ENCODE data around the gene ZCCHC24.

The ZCCHC24 gene

DNA sequence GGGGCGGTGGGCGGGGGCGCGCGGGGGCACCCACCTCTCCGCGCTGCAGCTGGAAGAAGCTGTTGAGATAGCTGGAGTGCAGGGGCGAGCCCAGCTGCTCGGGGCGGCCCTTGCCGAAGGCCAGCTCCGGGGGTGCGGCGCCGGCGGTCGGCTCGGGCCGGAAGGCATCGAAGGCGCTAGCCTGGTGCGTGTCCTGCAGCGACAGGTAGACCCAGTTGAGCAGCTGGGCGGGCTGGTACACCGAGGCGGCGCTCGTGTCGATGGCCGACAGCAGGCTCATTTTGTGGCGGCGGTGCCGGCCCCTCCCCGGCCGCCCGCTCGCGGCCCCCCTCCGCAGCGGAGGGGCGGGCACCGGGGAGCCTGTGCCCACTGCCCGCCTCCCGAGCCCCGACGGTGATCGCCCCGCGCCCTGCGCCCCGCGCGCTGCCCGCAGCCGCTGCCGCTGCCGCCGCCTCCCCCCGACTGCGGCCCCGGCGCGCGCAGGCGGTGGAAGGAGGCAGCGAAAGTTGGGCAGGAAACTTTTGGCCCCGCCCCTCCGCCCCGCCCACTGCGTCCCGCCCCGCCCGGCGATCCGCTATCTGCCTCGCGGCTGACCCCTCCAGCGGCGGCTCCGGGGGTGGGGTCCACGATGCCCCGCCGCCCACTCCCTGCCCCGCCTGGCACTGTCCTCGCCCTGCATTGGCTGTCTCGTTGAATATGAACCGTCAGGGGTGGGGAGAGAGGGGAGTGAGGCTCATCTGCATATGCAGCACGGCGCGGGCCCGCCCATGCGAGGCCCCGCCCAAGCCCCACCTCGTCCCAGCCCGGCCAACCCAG, at the start of gene ZCCHC24:
Gene ZCCHC24 (minus strand): TSS at position 464 of the 816 bp plus-strand sequence. CDS start 184 bp downstream, at position 280.
- H3K27ac ChIP-seq = peak within 1 kb of the TSS; percentile 68
- TF ChIP-seq CTCF (IDR thresholded peaks at IDR 0.05) = peak; percentile 47
- peaks cover 19 to 28% of the 10 kb centered on the region in 2 experiments for H3K4me1 ChIP-seq (ENCODE audit: control insufficient read depth in 1 of 2, insufficient read depth in 1 of 2, low read depth in 1 of 2, low read length in 1 of 2)
- no peaks in the 10 kb centered on the region for H3K9me3 ChIP-seq
- H3K27me3 ChIP-seq = peaks cover 87% of the 10 kb centered on the region
- peak within 1 kb of the TSS; percentile 75 to 94 for H3K4me3 ChIP-seq (ENCODE audit: low read depth in 1 of 2, low read length in 1 of 2)
- H3K36me3 ChIP-seq = no peaks in the 10 kb centered on the region

DNA sequence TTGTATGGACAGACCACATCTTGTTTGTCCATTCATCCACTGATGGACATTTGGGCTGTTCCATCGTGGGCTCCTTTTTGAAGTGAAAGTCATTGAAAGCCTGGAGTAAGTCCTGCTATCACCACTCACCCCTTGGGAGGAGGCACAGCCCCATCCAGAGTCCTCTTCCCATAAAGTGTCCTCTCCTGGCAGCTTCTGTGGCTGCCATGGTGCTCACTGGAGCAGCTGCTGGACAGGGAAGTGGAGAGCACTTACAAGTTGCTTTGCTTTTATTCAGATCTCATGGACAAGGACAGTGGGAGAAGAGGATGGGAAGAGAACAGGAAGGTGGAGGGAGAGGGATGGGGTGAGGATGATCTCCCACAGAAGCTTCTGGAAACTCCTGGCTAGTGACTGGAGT, 48.4 kb upstream of the ZCCHC24 start:
- H3K4me1 ChIP-seq (ENCODE audit: control insufficient read depth in 1 of 2, insufficient read depth in 1 of 2, low read depth in 1 of 2, low read length in 1 of 2) = no peaks in the 10 kb centered on the region
- no peak for TF ChIP-seq CTCF (IDR thresholded peaks at IDR 0.05)
- no peak overlapping the region for H3K4me3 ChIP-seq (ENCODE audit: low read depth in 1 of 2, low read length in 1 of 2)
- H3K27me3 ChIP-seq = peaks cover 38% of the 10 kb centered on the region
- H3K27ac ChIP-seq = no peak overlapping the region
- H3K36me3 ChIP-seq = no peaks in the 10 kb centered on the region
- no peaks in the 10 kb centered on the region for H3K9me3 ChIP-seq

DNA sequence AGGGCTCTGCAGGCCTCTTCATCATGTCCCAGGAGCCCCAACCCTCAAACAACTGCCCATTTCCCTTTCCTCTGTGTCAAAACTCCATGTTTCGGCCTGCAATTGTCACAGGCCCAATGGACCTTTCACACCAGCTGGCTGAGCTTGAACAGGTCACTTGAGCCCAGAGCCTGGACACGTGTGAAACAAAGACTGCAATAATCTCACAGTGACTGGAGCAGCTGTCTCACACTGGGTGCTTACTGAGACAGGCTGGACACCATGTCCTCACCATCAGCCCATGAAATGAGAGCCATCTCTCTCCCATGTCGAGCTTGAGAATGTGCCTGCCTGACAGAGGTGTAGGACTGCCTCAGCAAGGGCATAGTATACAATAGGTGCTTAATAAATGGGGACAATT, 47.4 kb upstream of the ZCCHC24 start:
- TF ChIP-seq CTCF (IDR thresholded peaks at IDR 0.05) = no peak
- no peak overlapping the region for H3K4me3 ChIP-seq (ENCODE audit: low read depth in 1 of 2, low read length in 1 of 2)
- no peaks in the 10 kb centered on the region for H3K9me3 ChIP-seq
- no peak overlapping the region for H3K27ac ChIP-seq
- H3K27me3 ChIP-seq = peaks cover 31% of the 10 kb centered on the region
- H3K36me3 ChIP-seq = no peaks in the 10 kb centered on the region
- H3K4me1 ChIP-seq (ENCODE audit: control insufficient read depth in 1 of 2, insufficient read depth in 1 of 2, low read depth in 1 of 2, low read length in 1 of 2) = no peaks in the 10 kb centered on the region

DNA sequence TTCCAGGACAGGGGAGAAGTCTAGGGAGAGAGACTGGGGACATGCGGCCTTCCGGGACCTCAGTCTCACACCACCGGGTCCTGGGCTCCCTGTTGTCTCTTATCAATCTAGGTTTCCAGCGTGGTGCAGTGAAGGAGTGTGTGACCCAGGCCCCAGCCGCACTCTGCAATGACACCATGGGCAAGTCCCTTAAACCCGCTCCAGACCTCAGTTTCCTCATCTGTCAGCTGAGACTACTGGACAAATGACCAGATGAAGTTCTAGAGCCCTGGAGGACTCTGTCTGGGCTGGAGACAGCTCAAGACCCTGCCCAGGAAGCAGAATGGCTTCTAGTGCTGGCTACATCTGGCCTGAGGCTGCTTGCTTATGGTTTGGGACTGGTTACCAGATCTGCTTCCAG, 46.8 kb upstream of the ZCCHC24 start:
- Histone ChIP-seq H3K9me3 (no peaks in the 10 kb centered on the region), H3K27me3 (peaks cover 27% of the 10 kb centered on the region), H3K4me1 (ENCODE audit: control insufficient read depth in 1 of 2, insufficient read depth in 1 of 2, low read depth in 1 of 2, low read length in 1 of 2) (no peaks in the 10 kb centered on the region), H3K36me3 (no peaks in the 10 kb centered on the region), H3K4me3 (ENCODE audit: low read depth in 1 of 2, low read length in 1 of 2) (no peak overlapping the region), H3K27ac (no peak overlapping the region)
- no peak for TF ChIP-seq CTCF (IDR thresholded peaks at IDR 0.05)

DNA sequence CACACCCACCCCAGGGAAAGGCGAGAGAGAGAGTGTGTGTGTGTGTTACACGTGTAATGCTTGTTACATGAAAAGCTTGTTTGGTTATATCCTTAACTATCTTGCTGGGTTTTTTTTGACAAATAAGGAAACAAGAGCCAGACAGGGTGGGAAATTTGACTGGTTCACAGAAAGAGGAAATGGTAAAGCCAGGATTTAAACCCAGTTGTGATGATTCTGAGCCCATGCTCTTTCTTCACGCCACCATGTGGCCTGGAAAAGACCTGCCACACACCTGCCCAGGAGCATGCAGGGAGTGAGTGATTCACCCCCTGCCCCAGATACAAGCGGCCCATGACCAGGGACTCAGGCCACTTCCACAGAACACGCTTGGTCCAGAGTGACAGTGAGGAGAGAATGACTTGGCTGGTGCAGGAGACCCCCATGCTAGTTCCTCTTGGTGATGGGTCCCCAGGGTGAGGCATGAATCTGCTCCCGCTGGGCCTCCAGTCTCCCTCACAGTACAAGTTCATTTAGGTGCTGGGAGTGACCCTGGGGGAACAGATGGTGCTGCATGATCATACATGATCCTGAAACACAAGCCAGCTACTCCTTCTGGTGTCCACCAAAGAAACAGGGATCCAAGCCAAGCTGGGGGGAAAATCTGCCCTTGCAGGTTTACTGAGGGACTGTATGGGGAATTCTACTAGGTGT, 45.9 kb upstream of the ZCCHC24 start:
- H3K9me3 ChIP-seq = no peaks in the 10 kb centered on the region
- H3K27ac ChIP-seq = no peak overlapping the region
- H3K36me3 ChIP-seq = no peaks in the 10 kb centered on the region
- H3K4me1 ChIP-seq (ENCODE audit: control insufficient read depth in 1 of 2, insufficient read depth in 1 of 2, low read depth in 1 of 2, low read length in 1 of 2) = no peaks in the 10 kb centered on the region
- H3K4me3 ChIP-seq (ENCODE audit: low read depth in 1 of 2, low read length in 1 of 2) = no peak overlapping the region
- no peak for TF ChIP-seq CTCF (IDR thresholded peaks at IDR 0.05)
- peaks cover 18% of the 10 kb centered on the region for H3K27me3 ChIP-seq
